T-helper 1 cell (primary cell): ENCODE measurements around the gene SLC17A9.

ENCODE experiments used
- DNase-seq, 5 donors: peaks; one replicate each; pipeline ENCODE4 v3.0.0-alpha.2; 2012 to 2020

Gene SLC17A9

DNA sequence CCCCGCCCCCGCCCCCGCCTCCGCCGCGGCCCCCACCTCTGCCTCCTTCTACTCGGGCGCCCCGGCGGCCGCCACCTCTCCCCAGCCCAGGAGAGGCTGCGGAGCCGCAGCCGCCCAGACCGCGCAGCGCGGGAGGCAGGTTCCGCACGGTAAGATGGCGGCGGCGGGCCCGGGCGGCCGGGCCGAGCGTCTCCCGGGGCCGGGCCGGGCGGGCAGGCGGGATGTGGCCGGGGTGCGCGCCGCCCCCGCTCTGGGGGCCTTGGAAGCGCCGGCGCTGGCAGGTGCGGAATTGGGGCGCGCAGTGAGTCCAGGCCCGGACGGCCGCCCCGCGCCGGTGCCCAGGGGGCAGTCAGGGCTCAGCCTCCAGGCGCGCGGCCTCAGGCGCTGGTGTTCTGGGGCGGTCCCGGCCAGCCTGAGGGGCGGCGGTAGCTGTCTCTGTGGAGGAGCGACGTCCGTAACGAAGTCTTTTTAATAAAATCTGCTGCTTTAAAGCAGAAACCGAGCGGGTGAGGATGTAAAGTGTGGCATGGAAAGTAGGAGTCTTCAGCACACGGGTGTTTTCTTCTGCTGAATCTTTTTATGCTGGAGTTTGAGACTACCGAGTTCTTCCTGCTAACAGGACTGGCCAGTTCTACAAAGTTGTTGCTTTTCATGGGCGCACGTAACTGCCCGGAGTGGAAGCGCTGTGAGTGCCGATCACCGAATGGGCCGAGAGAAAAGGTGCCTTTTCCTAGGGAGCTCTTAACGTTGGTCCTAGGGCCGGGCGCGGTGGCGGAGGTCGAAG lies 14.2 kb upstream of the SLC17A9 start, which contains the start of gene GID8:
GID8 (plus strand) TSS at position 43 of the 784 bp plus-strand sequence. CDS start 3,356 bp downstream, outside the sequence.
- peak in 3 of 5 donors; percentile 32 to 50 (median 39) for DNase-seq

DNA sequence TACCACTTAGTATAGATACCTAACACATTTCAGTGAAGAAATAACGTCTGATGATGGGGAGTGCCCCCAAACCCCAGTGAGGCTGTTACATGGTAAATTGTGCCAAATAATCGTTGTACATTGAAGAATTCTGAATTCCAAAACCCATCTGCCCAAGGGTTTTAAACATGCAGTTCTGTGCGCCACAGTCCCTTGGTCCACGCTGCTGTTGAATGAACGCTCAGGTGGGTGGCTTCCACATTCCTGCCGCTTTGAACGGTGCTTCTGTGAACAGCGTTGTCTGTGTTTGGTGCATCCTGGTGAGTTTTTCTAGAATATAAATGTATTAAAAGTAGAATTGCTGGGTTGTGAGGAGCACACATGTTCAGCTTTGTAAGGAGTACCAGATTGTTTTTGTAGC lies 11.6 kb upstream of the SLC17A9 start:
- no peak for DNase-seq

DNA sequence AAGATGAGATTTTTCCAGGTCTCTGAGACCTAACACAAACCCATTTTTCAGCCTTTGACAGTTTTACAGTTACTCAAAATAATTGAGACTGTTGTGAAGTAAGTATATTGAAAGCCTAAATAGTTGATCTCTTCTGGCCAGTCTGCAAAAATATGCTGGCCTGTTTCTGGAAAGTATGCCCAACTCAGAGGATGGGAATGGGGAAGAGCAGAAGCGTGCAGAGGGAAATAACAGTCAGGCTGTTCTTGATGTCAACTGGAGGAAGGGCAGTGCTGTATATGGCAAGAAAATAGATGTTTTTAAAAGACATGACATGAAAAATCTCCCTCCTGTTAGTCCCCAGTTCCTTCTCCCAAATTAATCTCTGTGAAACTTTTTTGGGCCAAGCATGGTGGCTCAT lies 10.7 kb upstream of the SLC17A9 start:
- no peak for DNase-seq

DNA sequence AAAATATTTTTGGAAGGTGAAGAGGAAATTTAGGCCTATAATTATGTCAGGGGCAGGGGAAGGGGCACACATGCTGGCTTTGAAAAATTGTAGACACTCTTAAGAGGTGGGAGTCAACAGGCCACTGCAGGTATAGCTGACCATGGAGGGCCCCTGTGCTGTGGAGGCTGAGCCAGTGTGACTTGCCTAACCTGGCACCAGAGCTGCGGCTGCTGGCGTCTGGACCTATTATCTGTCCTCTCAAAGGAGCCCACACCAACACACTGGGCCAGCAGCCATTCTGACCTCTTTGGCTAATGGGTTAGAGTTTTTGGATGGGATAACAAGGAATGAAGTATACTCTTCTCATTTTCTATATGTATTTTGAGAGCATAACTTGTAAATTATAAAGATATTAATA lies 10.1 kb upstream of the SLC17A9 start:
- no peak for DNase-seq

DNA sequence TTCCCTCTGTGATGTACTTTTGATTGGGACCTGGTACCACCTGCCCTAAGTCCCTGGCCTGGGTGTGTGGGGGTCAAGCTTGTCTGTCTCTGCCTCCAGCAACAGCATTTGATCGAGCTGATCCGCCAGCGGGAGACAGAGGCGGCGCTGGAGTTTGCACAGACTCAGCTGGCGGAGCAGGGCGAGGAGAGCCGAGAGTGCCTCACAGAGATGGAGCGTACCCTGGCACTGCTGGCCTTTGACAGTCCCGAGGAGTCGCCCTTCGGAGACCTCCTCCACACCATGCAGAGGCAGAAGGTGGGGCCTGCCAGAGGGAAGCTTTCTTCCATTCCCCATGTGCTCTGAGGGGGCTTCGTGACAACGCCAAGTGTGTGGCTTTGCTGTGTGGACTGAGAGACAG lies 9.1 kb upstream of the SLC17A9 start:
- DNase-seq: no peak

DNA sequence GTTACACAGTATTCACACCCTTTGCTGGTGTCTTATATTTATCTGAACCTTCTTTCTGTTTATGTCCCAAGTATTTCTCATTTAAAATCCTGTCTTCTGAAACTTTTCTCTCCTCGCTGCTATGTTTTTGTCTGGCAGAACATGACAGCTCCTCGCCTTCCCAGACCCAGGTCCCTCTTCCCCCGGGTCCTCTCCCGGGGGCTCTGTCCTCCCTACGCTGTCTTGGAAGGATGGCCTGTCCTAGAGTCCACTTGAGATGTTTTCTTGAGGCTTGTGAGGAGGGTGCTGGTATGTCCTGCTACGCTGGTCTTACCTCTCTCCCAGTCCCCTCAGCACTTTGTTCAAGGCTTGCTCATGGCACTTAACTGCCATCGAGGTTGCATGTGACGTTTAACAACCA lies 8.3 kb upstream of the SLC17A9 start:
- DNase-seq: no peak

DNA sequence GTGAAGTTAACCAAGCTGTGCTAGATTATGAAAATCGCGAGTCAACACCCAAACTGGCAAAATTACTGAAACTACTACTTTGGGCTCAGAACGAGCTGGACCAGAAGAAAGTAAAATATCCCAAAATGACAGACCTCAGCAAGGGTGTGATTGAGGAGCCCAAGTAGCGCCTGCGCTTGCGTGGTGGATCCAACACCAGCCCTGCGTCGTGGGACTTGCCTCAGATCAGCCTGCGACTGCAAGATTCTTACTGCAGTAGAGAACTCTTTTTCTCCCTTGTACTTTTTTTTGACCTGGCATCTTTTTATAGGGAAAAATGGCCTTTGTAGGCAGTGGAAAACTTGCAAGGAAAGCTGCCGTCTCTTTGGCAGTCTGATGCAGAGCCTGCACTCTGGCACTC lies 7.8 kb upstream of the SLC17A9 start:
- DNase-seq: no peak

DNA sequence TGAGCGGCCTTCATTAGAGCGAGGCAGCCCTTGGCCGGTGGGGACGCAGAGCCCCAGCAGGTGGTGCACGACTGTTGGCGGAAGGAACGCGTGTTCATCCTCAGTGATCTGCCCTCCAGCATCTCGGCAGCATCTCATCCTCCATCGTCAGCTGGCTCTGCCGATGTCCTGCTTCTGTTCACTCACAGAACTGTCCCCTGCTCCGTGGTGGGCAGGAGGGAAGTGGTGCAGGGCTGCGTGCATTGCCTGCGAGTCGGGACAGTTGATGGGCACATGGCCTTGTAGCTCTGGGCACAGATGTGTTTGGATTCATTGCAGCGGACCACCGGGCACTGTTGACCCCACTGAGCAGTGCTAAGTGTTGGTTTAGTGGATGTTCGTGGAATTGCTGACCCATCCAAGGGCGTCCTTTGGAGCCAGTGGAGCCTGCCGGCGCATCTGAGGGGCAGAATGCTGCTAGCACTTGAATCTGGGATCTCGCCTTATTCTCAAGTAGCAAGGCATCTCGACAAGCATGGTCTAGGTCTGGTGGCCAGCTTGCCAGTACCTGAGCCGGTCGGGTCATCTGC lies 6.7 kb upstream of the SLC17A9 start:
- DNase-seq: no peak

DNA sequence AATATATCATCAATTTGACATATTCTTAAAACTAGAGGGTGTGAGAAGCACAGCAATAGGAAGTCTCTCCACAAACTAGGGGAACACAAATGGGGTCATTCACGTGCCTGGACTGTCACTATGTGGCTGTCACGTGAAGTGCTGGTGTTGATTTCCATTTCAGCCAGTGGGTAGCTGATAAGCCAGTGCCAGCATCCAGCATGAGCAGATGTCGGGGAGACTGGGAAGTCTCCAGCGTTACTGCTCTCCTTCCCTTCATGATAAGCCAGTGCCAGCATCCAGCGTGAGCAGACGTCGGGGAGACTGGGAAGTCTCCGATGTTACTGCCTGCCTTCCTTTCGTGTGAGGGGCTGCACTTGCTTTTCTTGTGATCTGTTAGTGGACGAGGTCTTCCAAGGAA lies 5.6 kb upstream of the SLC17A9 start:
- DNase-seq: no peak

DNA sequence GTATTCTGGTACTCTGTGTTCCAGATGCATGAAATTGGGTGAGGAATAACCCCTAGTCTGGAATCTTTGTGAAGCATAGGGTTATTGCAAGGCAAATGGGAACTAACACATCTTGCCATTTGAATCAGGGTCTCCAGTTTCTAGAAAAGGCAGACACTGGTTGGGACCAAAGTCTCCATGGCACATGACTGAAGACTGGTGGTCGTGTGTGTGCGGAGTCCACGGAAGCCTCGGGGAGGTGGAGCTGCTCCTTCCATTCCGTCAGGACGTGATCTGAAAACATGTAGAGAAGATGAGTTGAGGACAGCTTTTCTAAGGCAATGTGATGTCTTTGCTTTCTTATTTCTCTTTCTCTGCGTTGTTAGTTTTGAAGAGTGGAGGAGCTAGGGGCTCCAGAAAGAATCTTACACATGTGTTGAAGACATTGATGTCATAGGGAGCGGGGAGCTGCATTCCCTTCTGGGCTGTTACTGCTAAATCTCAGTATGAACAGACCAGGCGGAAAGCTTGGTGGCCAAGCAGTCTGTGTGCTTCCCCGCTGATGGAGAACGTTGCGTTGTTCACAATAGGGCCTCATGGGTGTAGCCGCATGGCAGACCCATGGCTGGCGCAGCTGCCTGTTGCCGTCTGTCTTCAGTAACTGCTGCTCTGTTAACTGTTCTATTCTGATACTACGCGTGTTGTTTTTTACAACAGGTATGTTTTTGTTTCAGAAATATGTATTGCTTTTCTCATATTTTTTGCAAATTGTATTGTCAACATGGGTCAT lies 4.8 kb upstream of the SLC17A9 start:
- no peak for DNase-seq

DNA sequence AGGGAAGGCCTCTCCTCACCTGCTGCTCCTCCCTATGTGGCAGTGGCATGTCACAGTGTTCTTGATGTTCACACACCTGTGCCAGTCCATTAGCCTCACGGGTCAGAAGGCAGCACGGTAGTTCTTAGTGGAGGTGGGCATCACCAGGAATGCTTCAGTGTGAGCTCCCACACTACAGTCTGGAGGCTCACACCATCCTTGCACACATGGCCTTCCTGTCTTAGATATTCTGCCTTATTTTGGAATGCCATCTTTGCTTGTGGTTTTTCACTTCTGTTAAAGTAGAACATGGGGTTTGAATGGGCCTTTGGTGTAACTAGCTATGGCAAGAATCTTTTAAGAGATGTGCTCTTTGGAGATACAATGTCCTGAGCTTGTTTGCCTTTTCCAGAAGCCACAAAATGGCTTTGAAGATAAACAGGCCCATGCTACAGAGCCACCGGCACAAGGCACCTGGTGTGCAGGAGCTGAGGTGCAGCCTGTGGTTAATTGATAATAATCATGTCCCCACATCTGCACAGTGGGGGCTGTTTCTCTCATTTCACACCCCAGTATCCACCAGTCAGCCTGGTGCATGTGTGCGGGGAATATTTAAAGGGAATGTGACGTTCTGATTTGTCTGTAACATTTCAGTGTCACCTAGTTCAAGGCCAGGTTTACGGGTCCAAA lies 3.2 kb upstream of the SLC17A9 start:
- DNase-seq: no peak

DNA sequence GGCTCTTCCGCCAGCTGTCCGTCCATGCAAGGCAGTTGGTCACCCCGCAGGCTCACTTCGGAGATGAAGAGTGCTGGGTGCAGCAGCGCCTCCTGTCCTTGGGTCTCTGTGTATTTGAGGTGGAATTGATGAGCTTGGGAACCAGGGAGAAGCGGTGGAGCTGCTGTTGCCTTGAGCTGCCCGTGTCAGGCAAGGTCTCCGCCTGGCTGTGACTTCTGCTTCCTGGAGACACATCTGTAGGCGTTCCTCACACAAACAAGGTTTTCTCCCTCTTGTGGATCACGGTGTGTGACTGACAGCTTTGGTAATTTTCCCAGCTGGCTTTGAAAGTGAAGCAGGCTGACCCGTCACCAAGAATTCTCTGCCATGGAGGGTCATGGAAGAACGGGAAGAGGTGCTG lies 2.5 kb upstream of the SLC17A9 start:
- no peak for DNase-seq

DNA sequence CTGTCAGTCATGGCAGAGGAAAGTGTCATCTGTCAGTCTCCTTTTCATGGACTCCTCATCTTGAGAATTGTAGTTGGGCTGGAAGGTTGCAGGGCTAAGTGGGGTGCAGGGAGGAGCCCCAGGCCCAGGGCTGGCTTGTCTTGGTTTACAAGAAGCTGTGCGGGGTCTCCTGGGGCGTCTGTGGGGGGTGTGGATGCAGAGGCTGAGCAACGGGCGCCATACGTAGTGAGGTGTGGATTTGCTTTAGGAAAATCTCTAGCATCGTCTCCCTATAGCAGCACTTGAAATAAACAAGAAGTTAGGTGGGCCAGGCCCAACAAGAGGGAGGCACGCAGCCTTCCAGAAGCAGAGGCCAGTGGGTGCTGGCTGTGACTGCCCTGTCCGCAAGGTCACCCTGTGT lies 1.8 kb upstream of the SLC17A9 start:
- DNase-seq: no peak

DNA sequence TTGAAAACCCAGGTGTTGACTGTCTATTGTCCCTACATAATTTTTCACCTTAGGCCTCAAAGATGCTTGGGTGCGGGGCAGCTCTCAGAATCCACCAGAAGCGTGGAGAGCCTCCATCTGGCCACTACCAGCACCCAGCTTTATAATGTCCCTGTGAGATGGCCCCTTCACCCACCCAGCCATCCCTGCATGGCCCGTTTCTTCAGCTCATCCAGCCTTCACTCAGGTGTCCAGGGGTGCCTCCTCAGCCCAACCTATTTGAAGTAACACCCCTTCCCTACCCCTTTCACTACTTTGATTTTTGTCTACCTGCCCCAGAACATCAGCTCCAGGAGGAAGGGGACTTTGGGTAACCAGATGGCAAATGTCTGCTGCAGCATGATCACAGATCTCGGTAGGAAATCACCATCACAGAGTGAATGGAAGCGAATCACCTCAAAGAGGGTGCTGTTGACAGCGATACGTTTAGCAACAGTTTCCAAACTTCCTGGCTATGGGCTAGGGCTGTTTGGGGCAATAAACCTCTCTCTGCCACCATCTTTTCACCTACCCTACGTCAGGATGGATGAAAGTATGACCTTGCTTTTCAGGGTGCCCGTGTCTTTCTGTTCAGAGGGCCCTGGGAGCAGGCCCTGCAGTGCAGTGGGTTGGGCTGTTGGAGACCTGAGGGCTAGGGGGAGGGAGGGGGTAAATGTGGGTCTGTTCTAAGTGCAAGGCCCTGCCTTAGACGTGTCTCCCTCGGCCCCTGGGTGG lies 1.2 kb upstream of the SLC17A9 start:
- no peak for DNase-seq

DNA sequence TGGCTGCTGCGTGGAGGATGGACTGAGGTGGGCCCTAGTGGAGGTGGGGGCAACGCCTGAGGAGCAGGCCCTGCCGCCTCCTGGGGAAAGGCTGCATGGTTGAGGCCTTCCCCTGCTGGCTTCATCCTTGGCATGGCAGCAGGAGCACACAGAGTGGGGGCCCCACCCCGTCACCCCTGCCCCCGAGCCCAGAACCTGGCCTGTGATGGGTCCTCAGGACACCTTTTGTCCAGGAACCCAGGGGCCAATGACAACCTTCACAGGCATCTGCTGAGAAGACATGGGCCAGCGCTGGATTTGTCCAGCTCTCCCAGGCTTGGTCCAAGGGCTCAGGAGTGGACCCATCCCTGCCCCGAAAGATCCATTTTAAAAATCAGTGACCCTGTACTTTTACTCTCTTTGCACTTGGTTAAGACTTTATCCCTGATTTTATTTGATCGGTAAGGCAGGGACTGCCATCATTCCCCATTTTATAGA lies 575 bp upstream of the SLC17A9 start:
- DNase-seq: no peak

DNA sequence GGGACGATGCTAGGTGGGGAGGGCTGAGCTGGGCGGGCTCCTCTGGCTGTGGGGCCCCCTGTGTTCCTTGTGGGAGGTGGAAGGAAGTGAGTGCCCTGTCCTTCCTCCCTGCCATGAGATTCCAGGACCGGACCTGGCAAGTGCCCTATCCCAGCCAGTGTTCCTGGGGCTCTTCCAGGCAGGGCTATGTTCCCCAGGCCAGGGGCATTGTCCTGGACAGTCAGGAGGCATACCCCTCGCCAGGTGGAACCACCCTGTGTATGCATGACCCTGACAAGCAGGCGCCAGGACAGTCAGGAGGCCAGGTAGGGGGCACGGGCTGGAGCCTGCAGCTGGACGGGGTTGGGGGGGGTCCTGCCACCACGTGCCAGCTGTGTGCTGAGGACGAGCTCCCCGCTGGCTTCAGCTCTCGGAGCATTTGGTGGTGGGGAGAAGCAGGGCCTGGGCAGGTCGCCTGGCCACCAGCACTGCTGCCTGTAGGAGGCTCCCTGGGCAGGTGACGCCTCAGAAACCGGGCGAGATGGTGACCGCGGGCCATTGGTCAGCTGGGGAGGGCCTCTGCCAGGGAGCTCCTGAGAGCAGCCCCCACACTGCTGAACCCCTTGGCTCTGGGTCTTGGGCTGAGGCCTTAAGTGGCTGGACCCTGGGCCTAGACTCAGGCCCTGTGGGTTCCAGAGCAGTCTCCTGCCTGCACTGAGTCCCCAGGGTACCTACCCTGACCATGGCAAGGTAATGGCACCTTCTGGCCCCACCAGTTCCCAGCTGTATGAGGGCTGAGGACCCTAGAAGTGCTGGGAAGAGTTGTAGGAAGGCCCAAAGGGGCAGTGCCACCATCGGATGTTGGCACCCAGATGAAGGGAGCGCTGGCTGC lies 694 bp downstream of the SLC17A9 start:
- no peak for DNase-seq

DNA sequence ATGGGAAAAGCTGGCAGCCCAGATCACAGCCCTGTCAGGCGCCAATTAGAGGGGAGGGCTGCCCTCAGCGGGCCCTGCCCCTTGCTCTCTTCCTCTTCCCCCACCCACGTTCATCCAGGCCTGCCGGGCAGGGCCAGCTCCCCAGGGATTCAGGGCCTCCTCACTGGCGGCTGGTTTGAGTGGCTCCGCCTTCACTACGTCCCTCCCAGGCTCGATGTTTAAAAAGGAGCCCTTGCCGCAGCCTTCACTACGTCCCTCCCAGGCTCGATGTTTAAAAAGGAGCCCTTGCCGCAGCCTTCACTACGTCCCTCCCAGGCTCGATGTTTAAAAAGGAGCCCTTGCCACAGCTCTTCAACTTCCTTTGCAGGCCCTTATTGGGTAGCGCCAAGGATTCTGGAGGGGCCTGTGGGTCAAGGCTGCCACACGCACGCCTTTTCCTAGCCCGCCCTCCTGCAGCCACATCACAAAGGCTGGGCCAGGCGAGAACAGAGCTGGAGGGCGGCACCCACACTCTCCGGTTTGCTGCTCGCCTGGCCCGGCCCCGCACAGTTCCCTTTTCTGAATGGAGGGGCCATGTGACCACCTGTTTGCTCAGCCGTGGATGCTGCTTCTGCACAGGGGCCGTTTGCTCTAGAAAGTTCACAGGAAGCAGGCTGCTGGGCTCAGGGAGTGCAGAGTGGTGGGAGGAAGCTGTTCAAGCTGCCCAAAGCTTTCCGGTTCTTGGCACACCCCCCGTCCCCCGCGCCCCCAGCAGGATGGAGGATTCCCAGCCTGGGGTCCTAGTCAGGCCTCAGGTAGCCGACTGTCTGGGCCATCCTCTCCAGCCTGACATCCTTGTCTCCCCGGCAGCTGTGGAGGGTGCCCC lies 1.6 kb downstream of the SLC17A9 start:
- DNase-seq: peak; percentile 31 to 81 (median 55)

DNA sequence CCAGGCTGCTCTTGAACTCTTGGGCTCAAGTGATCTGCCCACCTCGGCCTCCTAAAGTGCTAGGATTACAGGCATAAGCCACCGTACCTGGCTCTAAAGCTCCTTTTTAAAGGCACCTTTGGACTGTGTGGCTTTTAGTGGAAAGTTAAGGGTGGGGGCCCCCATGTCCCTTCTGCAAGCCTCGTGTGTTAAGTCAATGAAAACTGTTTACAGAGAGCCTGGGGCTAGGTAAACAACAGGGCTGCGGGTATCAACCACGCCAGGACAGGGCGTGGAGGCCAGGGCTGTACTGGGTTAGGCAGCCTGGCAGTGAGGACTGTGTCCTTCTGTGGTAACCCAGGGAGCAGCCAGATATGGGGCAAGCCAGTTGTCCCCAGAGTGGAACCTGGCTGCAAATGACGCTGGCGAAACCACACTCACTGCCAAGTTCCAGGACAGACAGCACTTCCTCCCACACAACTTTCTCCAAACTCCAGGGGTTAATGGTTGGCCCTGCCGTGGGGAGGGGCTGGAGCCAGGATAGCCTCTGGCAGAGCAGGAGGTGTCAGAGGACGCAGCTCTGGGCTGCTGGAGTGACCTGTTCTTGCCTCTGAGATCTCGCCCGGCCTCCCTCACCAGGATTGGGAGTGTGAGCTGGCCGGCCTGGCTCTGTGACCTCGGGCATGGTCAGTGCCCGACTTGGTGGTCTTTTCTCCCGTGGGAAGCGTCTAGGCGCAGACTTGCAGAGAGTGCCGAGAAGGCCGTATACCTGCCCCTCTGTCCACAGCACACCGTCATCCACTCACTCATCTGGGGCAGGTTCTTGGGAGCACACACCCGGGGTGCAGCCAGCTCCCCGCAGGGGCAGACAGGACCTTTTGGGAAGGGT lies 3.2 kb downstream of the SLC17A9 start:
- no peak for DNase-seq
